GM12878 (cell line): Measurements from ENCODE around the gene SENP8. TPM values are rescaled to one million over a fixed set of nuclear protein-coding genes. Genes with fewer than 3 reads are reported as not detected.

Experiments
- ATAC-seq: fragments of 200-7000 bp; cut with Tn5 transposase; 3 replicates; pipeline ENCODE4 v1.9.1; 2020; ENCODE audit warnings: mild to moderate bottlenecking, moderate library complexity
- BruUV-seq: library from RNA; stranded (reverse); fragments of 400-500 nt; replicated peaks from 2 replicates; lab custom pipeline; 2021; lab: Mats Ljungman, UMichigan
- CTCF ChIA-PET: fragments of 300-600 bp; sonication (Branson Sonifier 250); formaldehyde crosslinking; extraction: SDS; loops from one replicate; lab custom pipeline; 2021; ENCODE audit warnings: inconsistent platforms; lab: Yijun Ruan, JAX
- POLR2A ChIA-PET: fragments of 350-600 bp; formaldehyde crosslinking; extraction: SDS; loops from one replicate; lab custom pipeline; 2021; ENCODE audit warnings: inconsistent platforms; lab: Charles Lee
- RAD21 ChIA-PET: fragments of 300-600 bp; sonication (Branson Sonifier 250); formaldehyde crosslinking; loops from one replicate; lab custom pipeline; 2023; ENCODE audit warnings: antibody characterized with exemption; ENCODE audit not compliant: unreplicated experiment; lab: Charles Lee
- SMC1A ChIA-PET: fragments of 300-600 bp; sonication (Branson Sonifier 250); formaldehyde crosslinking; loops from one replicate; lab custom pipeline; 2023; ENCODE audit not compliant: unreplicated experiment, uncharacterized antibody; lab: Charles Lee
- DNase-seq: peaks from one replicate; pipeline ENCODE4 v3.0.0-alpha.2; 2011; ENCODE audit warnings: low read depth, low spot score
- FAIRE-seq: peaks from 3 replicates; lab custom pipeline; 2011; peaks lifted over from hg19 to GRCh38; lab: Jason Lieb, UNC
- H2AFZ ChIP-seq: 2 replicates; pipeline ENCODE4 v1.6.0; 2011; ENCODE audit warnings: low read depth, low read length, control low read depth; ENCODE audit not compliant: control insufficient read depth
- H3K27ac ChIP-seq: 2 replicates; pipeline ENCODE4 v1.5.1; 2011; ENCODE audit warnings: control low read depth; ENCODE audit not compliant: control insufficient read depth, insufficient read depth
- H3K27me3 ChIP-seq, 2 experiments: replicated peaks in 1 of 2; 2 replicates each; pipeline versions ENCODE4 v1.6.0 to v1.6.1; 2011; ENCODE audit warnings: low read length in 1 of 2; ENCODE audit not compliant: control insufficient read depth in 2 of 2, insufficient read depth in 2 of 2
- H3K36me3 ChIP-seq, 2 experiments: 2 replicates each; pipeline ENCODE4 v1.5.1; 2011; ENCODE audit warnings: low read length in 1 of 2; ENCODE audit not compliant: control insufficient read depth in 2 of 2, insufficient read depth in 2 of 2
- H3K4me1 ChIP-seq: 2 replicates; pipeline ENCODE4 v1.6.1; 2011; ENCODE audit warnings: mild to moderate bottlenecking, low read length, moderate library complexity, mixed read lengths; ENCODE audit not compliant: control insufficient read depth, insufficient read depth
- H3K4me2 ChIP-seq: 2 replicates; pipeline ENCODE4 v1.6.0; 2011; ENCODE audit warnings: control low read depth; ENCODE audit not compliant: control insufficient read depth, insufficient read depth
- H3K4me3 ChIP-seq: fragments of 200-600 bp; sonication (generic); 2 replicates; pipeline ENCODE4 v1.5.1; 2016
- H3K79me2 ChIP-seq: 2 replicates; pipeline ENCODE4 v1.6.0; 2011; ENCODE audit warnings: low read length; ENCODE audit not compliant: control insufficient read depth, insufficient read depth
- H3K9ac ChIP-seq: 2 replicates; pipeline ENCODE4 v1.8.0; 2011; ENCODE audit warnings: low read length, control low read depth, mixed read lengths; ENCODE audit not compliant: control insufficient read depth, insufficient read depth
- H3K9me3 ChIP-seq: replicated peaks from 3 replicates; pipeline ENCODE4 v1.5.1; 2011; ENCODE audit warnings: mild to moderate bottlenecking, low read length; ENCODE audit not compliant: control insufficient read depth, insufficient read depth
- H4K20me1 ChIP-seq: 2 replicates; pipeline ENCODE4 v1.6.0; 2011; ENCODE audit not compliant: control insufficient read depth, insufficient read depth
- BMI1 ChIP-seq: fragments of 450-650 bp; IDR thresholded peaks from 2 replicates; pipeline ENCODE4 v1.6.1; 2016; ENCODE audit warnings: mild to moderate bottlenecking, moderate library complexity, borderline replicate concordance
- CBFB ChIP-seq: IDR thresholded peaks from 2 replicates; pipeline ENCODE4 v1.6.1; 2016; ENCODE audit warnings: antibody characterized with exemption, low read depth
- CBX5 ChIP-seq: sonication (generic); IDR thresholded peaks from 2 replicates; pipeline ENCODE4 v1.6.1; 2016; ENCODE audit warnings: low read depth, moderate library complexity, mild to moderate bottlenecking, inconsistent platforms
- EGR1 ChIP-seq, 2 experiments: IDR thresholded peaks; 1 replicate in 1 of 2; 2 replicates in 1 of 2; pipeline ENCODE4 v1.6.1; 2011 to 2012; ENCODE audit warnings: low read depth in 2 of 2, low read length in 2 of 2, borderline replicate concordance in 1 of 2, mild to moderate bottlenecking in 1 of 2, moderate library complexity in 1 of 2
- ESRRA ChIP-seq: IDR thresholded peaks from 2 replicates; pipeline ENCODE4 v1.6.1; 2012; ENCODE audit warnings: mild to moderate bottlenecking, low read length, improper control_type of control experiment
- IKZF2 ChIP-seq, 2 experiments: fragments of 450-650 bp; IDR thresholded peaks; 2 replicates each; pipeline ENCODE4 v1.6.1; 2017; ENCODE audit warnings: mild to moderate bottlenecking in 2 of 2, moderate library complexity in 2 of 2
- JUND ChIP-seq: IDR thresholded peaks from 2 replicates; pipeline ENCODE4 v1.6.1; 2012; ENCODE audit warnings: low read depth, mild to moderate bottlenecking, low read length, improper control_type of control experiment, moderate library complexity
- MXI1 ChIP-seq: fragments of 150-350 bp; IDR thresholded peaks from 2 replicates; pipeline ENCODE4 v1.6.1; 2011; ENCODE audit warnings: low read depth, mild to moderate bottlenecking, inconsistent platforms, low read length, improper control_type of control experiment
- POLR2AphosphoS5 ChIP-seq: IDR thresholded peaks from 2 replicates; pipeline ENCODE4 v1.6.1; 2011; ENCODE audit warnings: mild to moderate bottlenecking, low read length, inconsistent platforms
- RB1 ChIP-seq: fragments of 450-650 bp; formaldehyde crosslinking; IDR thresholded peaks from 2 replicates; pipeline ENCODE4 v1.6.1; 2017; ENCODE audit warnings: mild to moderate bottlenecking, borderline replicate concordance
- SMAD1 ChIP-seq: fragments of 450-650 bp; IDR thresholded peaks from 2 replicates; pipeline ENCODE4 v1.6.1; 2018; ENCODE audit warnings: mild to moderate bottlenecking, low read depth; ENCODE audit not compliant: partially characterized antibody
- SMARCA5 ChIP-seq: fragments of 450-650 bp; IDR thresholded peaks from 2 replicates; pipeline ENCODE4 v1.6.1; 2017; ENCODE audit warnings: mild to moderate bottlenecking
- TCF3 ChIP-seq: IDR thresholded peaks from 2 replicates; pipeline ENCODE4 v1.6.1; 2012; ENCODE audit warnings: low read depth, mild to moderate bottlenecking, low read length, borderline replicate concordance; ENCODE audit not compliant: insufficient read depth
- WGBS: methylation state at CpG from one replicate; pipeline ENCODE4 v1.1.6; 2016; ENCODE audit warnings: low lambda C conversion rate; ENCODE audit not compliant: insufficient replicate concordance, insufficient coverage; ENCODE audit errors: missing lambda C conversion rate; 5-methylcytosine and 5-hydroxymethylcytosine counted together
- in situ Hi-C: fragments of 300-500 bp; cut with MboI; formaldehyde crosslinking; loops from 9 replicates; pipeline ENCODE4 v1.14.3; 2018; ENCODE audit warnings: mixed read lengths
- intact Hi-C: fragments of 100-400 bp; cut with micrococcal nuclease; formaldehyde crosslinking; loops from one replicate; pipeline ENCODE4 v1.14.2; 2022; ENCODE audit not compliant: unreplicated experiment
- polyA plus RNA-seq, 11 experiments: library from polyadenylated mRNA; depleted of rRNA in 4 of 11; unstranded in 6 of 11; stranded (reverse) in 5 of 11; fragments of >200 nt; fragmentation: Nextera tagmentation in 4 of 11; fragmentation: Illumina TruSeq in 1 of 11; extraction: Ambion mirVana in 4 of 11; extraction: Trizol in 1 of 11; gene quantifications; 1 replicate in 1 of 11; 2 replicates in 10 of 11; pipeline versions ENCODE4 v1.2.1 to v1.2.3, GENCODE V29; 2011 to 2016; ENCODE audit warnings: inconsistent platforms in 2 of 11, missing spikeins in 2 of 11, low read depth in 1 of 11
- total RNA-seq, 4 experiments: library from RNA; depleted of rRNA in 3 of 4; stranded (reverse); fragments of >200 nt in 3 of 4; fragmentation: Illumina TruSeq in 1 of 4; extraction: Trizol in 1 of 4; gene quantifications; 2 replicates each; pipeline versions ENCODE4 v1.2.1 to v1.2.3, GENCODE V29; 2013 to 2021
- TF ChIP-seq, protein P1 (sequence below): fragments of 450-650 bp; IDR thresholded peaks from 2 replicates; pipeline ENCODE4 v1.6.1; 2017; ENCODE audit warnings: borderline replicate concordance
- TF ChIP-seq, protein P2 (sequence below): fragments of 450-650 bp; IDR thresholded peaks from 2 replicates; pipeline ENCODE4 v1.6.1; 2018; ENCODE audit warnings: mild to moderate bottlenecking, low read depth, moderate library complexity; ENCODE audit not compliant: partially characterized antibody
- TF ChIP-seq, protein P3 (sequence below): IDR thresholded peaks from 2 replicates; pipeline ENCODE4 v1.6.1; 2012; ENCODE audit warnings: low read depth, low read length, improper control_type of control experiment
- TF ChIP-seq, protein P4 (sequence below): IDR thresholded peaks from 2 replicates; pipeline ENCODE4 v1.6.1; 2011; ENCODE audit warnings: mild to moderate bottlenecking, low read depth, low read length, moderate library complexity; ENCODE audit not compliant: insufficient replicate concordance

SENP8 gene
- total and polyA plus RNA-seq, 10 of the 15 experiments (the other 5 are each of a cell fraction or from before 2014, with no cell fraction given): 0.87 to 5.6 (median 2.2) TPM

DNA sequence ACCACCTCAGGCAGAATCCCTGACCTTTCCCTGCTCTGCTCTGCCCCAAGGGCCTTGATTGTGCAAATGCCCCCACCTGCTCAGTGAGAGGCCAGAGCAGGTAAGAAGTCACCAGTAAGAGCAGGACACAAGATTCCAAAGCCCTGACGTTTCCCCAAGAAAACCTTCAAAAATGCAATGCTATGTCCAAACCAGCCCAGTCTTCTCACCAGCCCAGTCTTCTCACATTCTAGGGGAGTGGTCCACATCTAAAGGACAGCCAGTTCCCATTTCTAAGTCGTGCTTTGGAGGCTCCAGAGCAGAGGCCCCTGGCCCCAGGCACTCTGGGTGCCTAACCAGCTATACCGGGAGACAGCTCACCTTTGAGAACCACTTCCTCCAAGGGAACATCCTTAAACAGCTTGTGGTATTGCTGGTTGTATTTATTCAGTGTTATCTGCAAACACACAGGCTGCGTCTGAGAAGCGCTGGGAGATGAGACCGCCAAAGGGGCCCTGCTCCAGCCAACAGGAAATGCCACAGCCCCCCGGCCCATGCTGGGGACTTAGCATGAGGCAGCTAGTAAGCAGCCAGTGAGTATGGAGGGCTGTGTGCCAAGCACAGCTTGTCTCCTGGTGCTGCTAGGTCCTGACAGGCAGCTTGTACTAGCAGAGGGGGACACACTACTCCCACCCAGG, 50.1 kb downstream of the SENP8 start (continued):
- no peak for TF ChIP-seq ESRRA
- no peak for TF ChIP-seq POLR2AphosphoS5
- no peak for TF ChIP-seq SMAD1
- TF ChIP-seq, protein P1, sequence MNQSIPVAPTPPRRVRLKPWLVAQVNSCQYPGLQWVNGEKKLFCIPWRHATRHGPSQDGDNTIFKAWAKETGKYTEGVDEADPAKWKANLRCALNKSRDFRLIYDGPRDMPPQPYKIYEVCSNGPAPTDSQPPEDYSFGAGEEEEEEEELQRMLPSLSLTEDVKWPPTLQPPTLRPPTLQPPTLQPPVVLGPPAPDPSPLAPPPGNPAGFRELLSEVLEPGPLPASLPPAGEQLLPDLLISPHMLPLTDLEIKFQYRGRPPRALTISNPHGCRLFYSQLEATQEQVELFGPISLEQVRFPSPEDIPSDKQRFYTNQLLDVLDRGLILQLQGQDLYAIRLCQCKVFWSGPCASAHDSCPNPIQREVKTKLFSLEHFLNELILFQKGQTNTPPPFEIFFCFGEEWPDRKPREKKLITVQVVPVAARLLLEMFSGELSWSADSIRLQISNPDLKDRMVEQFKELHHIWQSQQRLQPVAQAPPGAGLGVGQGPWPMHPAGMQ: no peak
- TF ChIP-seq JUND: no peak
- TF ChIP-seq EGR1 (IDR thresholded peaks at IDR 0.05; ENCODE audit: borderline replicate concordance in 1 of 2, low read depth in 2 of 2, low read length in 2 of 2): no peak
- TF ChIP-seq IKZF2 (IDR thresholded peaks at IDR 0.05): no peak
- no peak for TF ChIP-seq MXI1
- no peak for TF ChIP-seq CBFB

DNA sequence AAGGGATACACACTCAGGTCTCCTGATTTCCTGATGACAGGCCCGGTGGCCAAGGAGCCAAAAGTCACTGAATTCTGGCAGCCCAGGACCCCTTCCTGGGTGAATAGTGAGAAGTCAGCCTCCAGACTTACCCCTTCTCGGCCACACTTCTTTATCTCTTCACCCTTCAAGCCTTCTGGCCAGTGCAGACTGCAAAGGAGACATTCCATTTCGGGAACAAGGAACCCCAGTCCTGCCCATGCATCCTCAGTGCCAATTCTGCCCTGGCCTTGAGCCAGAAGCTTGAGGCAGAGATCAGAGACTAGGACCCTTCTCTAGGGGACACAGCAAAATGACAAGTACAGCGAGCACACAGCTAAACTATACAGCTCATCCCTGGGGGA, 50.6 kb downstream of the SENP8 start:
- in situ Hi-C loops: no loop called here
- H3K4me1 ChIP-seq: no peaks in the 10 kb centered on the region
- no peak overlapping the region for H3K4me2 ChIP-seq
- WGBS: 13% methylated on average over 4 of the region's 4 CpGs
- H3K4me3 ChIP-seq: no peak overlapping the region
- no peak overlapping the region for H2AFZ ChIP-seq
- H4K20me1 ChIP-seq: no peaks in the 10 kb centered on the region
- ChIA-PET SMC1A (interaction anchor here (0.8 kb wide), 1 partner anchor 12 kb away, joined by 3 read pairs; no protein-coding TSS in a partner anchor), POLR2A (no interaction called here), CTCF (no interaction called here), RAD21 (no interaction called here)
- no TSS peak for BruUV-seq
- no peaks in the 10 kb centered on the region for H3K36me3 ChIP-seq
- no peak overlapping the region for H3K9ac ChIP-seq
- DNase-seq (no peak), ATAC-seq (no peak), FAIRE-seq (no peak)
- intact Hi-C loops: no loop called here
- no peaks in the 10 kb centered on the region for H3K79me2 ChIP-seq
- H3K9me3 ChIP-seq: no peaks in the 10 kb centered on the region
- peaks cover 0 to 2% of the 10 kb centered on the region in 2 experiments; a peak in 2 of 4 replicates for H3K27me3 ChIP-seq
- no peak overlapping the region for H3K27ac ChIP-seq
- TF ChIP-seq, protein P2, sequence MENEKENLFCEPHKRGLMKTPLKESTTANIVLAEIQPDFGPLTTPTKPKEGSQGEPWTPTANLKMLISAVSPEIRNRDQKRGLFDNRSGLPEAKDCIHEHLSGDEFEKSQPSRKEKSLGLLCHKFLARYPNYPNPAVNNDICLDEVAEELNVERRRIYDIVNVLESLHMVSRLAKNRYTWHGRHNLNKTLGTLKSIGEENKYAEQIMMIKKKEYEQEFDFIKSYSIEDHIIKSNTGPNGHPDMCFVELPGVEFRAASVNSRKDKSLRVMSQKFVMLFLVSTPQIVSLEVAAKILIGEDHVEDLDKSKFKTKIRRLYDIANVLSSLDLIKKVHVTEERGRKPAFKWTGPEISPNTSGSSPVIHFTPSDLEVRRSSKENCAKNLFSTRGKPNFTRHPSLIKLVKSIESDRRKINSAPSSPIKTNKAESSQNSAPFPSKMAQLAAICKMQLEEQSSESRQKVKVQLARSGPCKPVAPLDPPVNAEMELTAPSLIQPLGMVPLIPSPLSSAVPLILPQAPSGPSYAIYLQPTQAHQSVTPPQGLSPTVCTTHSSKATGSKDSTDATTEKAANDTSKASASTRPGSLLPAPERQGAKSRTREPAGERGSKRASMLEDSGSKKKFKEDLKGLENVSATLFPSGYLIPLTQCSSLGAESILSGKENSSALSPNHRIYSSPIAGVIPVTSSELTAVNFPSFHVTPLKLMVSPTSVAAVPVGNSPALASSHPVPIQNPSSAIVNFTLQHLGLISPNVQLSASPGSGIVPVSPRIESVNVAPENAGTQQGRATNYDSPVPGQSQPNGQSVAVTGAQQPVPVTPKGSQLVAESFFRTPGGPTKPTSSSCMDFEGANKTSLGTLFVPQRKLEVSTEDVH: no peak
- TF ChIP-seq, protein P3, sequence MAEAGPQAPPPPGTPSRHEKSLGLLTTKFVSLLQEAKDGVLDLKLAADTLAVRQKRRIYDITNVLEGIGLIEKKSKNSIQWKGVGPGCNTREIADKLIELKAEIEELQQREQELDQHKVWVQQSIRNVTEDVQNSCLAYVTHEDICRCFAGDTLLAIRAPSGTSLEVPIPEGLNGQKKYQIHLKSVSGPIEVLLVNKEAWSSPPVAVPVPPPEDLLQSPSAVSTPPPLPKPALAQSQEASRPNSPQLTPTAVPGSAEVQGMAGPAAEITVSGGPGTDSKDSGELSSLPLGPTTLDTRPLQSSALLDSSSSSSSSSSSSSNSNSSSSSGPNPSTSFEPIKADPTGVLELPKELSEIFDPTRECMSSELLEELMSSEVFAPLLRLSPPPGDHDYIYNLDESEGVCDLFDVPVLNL: no peak
- TF ChIP-seq, protein P4, sequence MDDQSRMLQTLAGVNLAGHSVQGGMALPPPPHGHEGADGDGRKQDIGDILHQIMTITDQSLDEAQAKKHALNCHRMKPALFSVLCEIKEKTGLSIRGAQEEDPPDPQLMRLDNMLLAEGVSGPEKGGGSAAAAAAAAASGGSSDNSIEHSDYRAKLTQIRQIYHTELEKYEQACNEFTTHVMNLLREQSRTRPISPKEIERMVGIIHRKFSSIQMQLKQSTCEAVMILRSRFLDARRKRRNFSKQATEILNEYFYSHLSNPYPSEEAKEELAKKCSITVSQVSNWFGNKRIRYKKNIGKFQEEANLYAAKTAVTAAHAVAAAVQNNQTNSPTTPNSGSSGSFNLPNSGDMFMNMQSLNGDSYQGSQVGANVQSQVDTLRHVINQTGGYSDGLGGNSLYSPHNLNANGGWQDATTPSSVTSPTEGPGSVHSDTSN: no peak
- TF ChIP-seq TCF3 (no peak), CBFB (no peak), SMARCA5 (no peak), CBX5 (no peak), RB1 (no peak), BMI1 (no peak)
